Measurements from ENCODE around the gene HTRA3.
"Not testable (repeated sequence)": the region's sequence is repeated elsewhere in the genome, so short reads cannot be mapped to it uniquely, and the experiment has no call there.

The HTRA3 gene

DNA sequence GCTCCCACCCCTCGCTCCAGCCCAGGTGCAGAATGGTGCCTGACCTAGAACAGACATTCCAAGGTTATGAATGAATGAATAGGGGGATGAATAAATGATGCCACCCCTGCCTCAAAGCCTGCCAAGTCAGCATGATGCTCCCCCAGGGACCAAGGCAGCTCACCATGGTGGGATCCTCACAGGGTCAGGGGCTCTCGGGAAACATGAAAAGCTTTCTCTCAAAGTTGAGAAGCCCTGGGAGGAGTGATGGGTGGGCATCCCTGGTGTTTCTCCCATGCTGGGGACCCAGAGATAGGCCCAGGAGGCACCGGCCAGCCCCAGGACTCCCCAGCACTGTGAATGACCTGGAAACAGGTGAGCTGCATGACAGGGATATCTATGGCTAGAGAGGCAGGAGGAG lies 58.9 kb downstream of the HTRA3 start:
- no peak for DNase-seq (ENCODE audit: low read depth)

DNA sequence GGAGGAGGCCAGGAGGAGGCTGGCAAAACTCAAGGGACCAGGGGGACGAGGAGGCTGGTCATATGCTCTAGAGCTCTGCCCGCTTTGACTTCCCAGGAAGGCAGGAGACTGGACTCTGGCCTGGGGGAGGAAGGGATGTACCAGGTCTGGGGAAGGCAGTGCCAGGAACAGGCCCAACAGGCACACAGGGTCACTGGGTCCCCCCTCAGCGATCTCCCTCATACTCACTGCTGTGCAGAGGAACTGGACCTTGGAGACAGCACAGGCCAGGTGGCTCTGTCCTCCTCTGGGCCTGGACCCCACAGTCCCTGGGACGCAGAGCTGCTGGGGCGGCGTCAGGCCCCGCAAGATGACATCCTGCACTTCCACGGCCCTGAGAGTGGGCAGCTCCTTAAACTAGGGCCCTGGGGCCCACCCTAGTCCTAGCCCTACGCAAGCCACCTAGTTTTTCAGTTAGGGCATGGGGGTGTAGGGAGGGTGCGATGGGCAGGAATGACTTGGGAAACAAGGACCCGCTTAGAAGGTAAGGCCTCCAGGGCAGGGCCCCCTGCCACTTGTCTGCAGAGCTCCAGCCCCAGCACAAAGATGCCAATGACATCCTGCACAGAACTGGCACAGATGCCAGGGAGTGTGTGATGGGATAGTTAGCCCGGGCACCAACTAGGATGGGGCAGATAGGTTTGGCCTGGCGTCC lies 59.5 kb downstream of the HTRA3 start:
- no peak for DNase-seq (ENCODE audit: low read depth)

DNA sequence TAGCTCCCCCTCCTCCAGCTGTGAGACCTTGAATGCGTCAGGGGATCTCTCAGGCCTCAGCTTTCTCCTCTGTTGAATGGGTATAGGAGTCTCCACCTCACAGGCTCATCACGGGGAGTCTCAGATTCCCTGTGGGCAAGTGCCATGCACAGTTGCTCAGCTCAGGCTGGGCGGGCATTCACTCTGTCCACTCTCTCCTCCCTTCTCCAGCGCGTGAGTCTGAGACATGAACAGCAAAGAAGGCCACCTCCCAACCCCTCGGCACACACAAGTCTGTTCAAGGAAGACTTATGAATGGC lies 60.0 kb downstream of the HTRA3 start:
- no peak for DNase-seq (ENCODE audit: low read depth)

DNA sequence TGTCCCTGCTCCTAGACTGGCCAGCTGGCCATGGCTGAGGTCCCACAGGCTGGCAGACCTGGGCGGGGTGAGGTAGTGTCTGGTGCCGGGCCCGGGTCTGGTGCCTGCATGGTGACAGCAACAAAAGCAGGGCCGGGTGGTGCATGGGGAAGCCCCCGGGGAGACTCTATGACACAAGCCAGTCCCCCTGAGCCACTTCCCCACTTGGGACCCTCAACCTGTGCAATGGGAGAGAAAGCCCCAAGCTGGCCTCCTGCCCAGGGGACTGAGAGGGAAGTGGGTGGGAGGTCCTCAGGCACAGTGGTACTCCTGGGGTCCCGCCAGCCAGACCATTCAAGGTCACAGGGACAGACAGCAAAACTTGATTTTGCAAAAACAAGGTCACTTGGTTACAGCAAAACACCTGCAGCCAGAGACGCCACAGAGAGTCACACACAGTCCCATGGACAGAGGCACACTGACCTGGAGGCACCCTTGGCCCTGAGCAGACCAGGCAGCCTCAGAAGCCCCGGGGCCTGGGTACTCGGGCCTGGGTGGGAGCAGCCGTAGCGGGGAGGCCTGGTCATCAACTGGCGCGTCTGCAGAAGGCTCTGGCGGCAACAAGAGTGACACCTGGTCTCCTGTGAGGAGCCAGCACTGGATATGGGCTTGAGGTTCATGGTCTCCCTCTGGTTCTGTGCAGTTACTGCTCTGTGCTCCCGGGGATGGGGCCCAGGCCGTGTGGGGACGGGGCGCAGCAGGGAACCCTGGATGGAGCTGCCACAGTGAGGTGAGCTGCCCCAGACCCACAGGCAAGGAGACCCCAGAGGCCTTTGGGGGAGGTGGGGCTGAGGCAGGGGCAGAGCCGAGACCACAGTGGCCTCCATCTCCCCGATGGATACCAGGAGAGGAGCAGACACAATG lies 60.6 kb downstream of the HTRA3 start:
- DNase-seq (ENCODE audit: low read depth): no peak

DNA sequence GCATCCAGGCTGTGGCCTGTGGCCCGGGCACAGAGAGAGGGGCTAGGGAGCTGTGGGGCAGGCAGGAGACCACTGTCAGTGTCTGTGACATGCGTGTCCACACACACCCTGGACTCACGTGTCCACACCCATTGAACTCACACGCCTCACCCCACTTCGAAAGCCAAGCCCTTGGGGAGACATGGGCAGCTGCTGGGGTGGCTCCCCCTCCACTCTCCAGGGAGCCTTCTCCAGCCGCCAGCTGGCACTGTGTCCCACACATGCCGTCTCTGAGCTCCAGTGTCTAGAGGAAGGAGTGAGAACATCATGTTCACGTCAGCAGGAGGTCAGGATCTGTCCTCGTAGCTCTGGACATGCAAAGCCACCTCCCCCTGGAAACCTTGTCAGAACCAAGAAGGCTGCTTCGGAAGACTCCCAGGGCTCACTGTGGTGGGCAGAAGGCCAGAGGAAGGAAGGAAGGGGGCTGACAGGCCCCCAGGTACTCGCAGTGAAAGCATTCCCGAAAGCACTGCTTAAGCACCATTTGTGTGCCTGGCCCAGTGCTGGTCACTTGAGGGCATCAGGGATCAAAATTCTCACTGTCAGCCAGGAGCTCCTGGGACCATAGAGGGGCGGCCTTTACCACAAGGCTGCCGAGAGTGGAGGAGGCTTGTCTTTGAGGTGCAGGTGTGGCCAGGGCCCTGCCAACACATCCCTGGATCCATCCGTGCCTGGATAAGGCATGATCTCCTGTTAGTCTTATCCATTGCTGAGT lies 61.4 kb downstream of the HTRA3 start:
- no peak for DNase-seq (ENCODE audit: low read depth)

DNA sequence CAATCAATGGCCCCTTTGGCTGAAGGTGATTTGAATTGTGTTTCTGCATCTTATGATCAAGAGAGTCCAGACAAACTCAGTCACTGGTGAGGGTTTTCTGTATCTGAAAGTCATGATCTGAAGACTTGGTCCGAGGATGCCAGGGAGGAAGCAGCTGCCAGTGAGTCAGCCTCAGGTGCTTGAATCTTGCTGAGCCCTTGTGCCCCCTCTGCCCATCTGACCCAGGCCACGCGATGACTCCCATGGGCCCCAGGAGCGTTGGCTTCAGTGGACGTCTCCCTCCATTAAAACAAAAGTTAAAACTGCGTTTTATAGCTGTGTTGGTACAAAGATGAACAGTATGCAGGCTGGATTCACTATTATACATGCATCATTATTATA lies 62.0 kb downstream of the HTRA3 start:
- no peak for DNase-seq (ENCODE audit: low read depth)

DNA sequence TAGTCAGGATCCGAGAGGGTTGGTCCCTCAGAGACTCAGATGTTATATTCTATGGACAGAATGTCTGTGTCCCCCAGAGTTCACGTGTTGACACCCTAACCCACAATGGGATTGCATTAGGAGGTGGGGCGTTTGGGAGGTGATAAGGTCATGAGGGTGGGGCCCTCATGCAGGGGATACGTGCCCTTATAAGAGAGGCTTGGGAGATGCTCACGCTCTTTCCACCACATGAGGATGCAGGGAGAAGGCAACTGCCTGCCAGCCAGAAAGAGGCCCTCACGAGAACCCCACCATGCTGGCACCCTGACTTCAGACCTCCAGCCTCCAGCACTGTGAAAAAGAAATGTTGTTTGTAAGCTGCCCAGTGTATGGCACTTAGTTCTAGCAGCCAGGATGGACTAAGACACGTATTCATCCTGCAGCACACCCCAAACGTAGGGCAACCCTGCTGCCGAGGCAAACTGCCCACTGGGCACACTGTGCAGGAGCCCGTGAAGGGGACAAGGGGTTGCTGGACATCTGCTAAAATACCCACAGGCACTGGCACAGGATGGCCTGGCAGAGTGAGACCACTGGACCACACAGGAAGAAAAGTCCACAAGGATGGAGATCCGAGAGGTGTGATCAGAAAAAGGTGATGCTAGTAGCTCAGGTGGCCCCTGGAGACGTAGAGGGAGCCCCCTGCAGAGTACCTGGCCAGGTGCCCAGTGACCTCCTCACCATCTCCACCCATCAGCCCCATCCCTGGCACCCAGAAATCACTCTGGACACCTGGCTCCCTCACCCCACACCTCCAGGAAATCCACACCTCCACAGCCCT lies 62.7 kb downstream of the HTRA3 start:
- DNase-seq (ENCODE audit: low read depth): no peak

DNA sequence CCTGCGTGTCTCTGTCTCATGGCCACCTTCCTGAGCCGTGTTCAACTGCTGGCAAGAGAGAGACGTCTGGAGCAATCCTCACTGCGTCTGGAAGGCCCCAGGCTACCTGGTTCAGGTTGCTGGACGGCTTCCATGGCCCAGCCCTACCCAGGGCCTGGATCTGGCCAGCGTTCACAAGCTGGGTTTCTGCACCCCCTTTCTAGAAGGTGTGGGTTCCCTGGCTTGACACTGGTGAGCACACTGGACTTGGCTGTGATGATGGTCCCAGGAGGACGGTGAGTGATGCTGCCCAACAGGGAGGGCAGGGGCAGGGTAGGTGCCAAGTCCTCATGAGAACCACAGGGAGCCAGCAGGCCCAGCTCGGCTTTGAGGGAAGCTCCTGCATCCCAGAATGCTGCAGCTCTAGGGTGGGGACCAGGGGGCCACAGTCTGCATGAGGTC lies 63.4 kb downstream of the HTRA3 start:
- no peak for DNase-seq (ENCODE audit: low read depth)

DNA sequence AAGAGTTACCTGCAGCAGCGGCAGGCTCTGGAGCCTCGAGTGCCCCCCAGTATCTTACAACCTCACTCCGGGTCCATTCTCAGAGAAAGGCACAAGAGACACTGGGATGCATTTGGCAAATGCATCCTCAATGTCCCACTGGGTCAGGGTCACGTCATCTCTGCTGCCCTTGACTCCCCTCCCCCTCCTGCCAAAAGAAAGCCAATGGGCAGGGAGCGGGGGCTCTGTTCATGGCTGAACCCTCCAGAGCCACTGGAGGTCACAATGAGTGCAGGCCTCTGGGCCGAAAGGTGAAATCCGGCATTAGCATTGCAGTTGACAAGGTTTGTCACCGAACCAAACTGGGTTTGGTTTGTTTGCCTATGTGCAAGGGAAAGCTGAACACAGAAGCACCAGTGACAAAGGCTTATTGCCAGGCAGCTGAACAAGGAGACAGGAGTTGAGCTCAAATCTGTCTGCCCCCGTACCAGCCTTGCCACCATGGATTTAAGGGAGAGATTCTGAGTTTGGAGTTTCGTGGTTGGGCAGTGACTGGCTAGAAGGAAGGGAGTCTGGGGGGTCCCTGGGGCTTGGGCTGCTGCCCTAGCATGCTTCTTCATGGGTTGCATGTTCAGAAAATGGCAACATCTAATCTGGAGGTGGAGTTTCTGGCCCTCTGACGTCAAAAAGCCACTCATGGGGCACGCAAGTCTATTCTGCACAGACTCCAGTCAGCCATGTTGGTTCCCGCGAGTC lies 64.3 kb downstream of the HTRA3 start:
- DNase-seq (ENCODE audit: low read depth): no peak

DNA sequence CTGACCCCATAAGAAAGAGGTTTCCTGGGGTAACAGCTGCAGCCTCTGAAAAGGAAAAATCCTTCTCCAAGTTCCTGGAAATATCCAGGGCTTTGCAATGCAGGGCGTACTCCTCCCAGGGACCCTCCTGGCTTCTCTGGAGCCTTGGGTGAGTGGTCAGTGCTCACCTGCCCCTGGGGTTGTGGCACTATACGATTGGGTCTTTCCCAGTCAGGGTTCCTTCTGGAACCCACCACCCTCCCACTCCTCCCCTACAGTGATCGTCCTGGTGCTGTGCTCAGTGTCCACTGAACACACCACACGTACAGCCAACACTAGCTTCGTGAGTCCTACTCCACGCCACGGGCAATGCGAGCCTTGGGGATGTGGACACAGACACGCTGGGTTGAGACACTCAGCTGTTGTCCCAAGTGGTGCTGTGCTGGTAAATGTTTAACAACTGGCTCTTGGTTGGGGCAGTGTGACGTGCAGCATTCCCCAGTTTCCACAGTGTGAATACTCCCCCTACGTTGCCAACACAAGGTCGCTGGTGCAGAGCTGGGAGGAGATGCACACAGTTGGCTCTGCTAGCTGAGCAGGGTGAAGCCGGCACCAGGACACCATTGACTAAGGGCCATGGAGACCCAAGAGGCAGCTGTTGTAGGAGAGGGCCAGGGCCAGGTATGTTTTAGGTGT lies 65.4 kb downstream of the HTRA3 start:
- no peak for DNase-seq (ENCODE audit: low read depth)

DNA sequence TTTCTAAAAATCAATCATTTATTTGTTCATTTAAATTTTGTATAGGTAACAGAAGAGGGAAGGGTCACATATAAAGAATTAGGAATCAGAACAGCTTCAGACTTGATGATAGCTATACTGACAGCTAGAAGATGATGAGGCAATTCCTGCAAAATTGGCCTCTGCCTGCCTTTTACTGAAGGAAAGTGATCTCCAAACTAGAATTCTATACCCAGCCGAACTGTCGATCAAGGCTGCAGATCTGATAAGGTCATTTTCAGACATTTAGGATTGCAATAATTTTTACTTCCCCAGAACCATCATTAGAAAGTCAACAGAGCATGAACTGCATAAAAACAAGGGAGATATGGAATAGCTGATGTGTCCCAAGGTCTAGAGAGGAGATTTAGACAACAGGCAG lies 66.3 kb downstream of the HTRA3 start:
- DNase-seq (ENCODE audit: low read depth): no peak

DNA sequence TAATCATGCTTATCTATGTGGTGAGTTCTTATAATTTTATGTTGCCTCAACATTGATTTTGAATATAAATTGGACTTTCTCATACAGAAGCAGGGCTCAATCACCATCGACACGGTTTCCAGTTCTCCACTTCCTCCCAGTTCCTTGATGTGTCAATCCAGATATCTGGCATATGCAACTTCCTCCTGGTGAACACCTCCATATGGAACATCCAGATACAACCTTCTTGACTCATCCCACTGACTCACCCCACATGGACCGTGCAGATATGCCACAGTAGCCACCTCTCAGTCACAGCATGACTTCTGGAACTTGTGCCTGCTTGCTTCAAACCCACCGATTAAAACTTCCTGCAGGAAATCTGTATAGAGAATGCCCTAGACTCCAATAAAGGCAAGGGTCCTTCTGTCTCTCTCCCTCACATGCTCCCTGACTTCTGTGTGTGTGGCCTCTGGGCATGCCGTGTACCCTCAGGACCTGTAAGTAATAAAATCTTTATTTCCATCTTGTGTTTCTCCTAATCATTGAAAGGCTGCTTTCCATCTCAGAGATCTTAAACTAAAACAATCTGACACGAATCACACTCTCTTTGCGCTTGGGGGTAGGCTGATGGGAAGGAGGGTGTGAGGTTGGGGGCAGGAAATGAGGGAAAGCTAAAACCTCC lies 67.0 kb downstream of the HTRA3 start:
- peak; percentile 44 for DNase-seq (ENCODE audit: low read depth)

DNA sequence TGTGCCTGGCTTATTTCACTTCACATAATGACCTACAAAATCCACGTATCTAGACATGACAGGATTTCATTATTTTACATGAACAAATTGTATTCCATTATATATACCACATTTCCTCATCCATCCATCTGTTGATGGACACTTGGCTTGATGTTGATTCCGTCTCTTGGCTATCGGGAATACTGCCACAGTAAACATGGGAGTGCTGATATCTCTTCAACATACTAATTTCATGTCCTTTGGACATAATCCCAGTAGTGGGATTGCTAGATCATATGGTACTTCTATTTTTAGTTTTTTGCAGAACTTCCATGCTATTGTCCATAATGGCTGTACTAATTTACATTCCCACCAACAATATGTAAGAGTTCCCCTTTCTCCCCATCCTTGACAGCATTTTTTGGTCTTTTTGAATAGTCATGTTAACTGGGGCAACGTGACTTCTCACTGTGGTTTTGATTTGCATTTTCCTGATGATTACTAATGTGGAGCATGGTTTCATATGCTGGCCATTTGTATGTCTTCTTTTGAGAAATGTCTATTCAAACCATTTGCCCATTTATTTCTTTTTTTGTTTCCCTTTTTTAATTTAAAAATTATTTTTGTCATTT lies 68.9 kb downstream of the HTRA3 start:
- no peak for DNase-seq (ENCODE audit: low read depth)

DNA sequence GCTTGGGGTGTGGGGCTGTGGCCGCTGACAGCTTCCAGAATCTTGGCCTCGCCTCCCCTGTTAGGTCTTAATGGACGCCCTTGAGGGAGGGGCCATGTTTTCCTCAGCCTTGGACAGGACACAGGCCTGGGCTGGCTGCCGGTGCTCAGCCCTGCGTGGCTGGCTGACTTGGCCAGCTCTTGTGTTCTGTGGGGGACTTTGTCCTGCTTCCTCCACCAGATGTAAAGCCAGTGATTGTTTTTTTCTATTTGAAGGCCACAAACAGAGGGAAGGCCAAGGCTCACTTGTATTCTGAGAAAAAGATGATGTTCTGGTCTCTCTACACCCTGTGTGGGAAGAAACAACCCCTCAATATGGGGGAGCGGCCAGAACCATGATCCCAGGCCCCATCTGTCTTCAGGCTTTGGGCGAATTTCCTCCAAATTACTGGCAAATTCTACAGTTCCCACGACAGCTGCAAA lies 71.3 kb downstream of the HTRA3 start:
- no peak for DNase-seq (ENCODE audit: low read depth)

DNA sequence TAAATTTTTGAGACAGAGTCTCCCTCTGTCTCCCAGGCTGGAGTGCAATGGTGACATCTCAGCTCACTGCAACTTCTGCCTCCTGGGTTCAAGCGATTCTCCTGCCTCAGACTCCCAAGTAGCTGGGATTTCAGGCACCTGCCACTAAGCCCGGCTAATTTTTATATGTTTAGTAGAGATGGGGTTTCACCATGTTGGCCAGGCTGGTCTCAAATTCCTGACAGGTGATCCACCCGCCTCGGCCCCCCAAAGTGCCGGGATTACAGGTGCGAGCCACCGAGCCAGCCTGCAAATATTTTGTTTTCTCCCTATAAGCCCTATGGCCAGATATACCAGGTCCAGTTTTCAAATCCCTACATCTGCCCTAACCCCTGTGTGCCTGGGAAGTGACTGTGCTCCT lies 71.7 kb downstream of the HTRA3 start:
- DNase-seq (ENCODE audit: low read depth): not testable (repeated sequence)

DNA sequence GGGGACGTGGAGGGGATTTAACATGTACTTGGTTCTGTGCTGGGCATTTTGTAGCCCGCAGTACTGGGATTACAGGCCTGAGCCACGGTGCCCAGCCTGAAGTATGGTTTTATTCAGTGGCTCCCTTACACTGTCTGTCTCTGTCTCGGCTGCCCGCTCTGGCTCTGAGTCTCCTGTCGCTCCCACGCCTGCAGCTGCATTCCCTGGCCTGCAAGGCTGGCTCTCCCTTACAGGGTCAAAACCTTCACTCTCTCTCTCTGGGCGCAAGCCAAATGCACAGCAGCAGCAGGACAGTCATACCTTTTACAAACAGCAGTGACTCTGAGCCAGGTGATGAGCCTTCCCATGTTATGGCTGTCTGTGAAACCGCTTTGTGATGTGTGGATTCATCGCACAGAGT lies 72.1 kb downstream of the HTRA3 start:
- DNase-seq (ENCODE audit: low read depth): no peak

DNA sequence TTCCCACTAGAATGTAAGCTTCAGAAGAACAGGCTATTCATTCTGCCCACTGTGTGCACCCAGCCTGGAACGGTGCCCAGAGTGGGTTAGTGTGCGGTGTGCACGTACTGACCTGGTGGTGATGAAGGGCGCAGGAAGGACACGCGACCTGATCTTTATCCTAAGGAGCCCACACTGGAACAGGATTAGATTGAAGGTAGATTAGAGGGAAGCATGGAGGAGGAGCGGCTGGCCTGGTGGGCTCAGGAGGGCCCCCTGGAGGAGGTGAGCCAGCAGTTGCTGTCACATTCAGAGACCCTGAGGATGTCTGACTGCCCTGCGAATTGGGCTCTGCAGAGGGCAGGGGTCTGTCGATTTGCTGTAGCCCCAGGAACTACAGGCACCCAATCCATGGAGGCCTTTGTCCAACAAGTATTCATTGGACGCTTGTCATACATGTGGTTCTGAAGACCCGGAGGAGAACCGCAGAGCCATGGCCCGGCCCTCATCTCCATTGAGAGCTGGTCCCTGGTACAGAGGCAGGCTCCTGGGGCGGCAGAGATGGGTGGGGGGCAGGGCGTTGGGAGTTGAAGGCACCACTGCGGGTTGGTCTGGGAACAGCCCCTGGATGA lies 73.2 kb downstream of the HTRA3 start:
- DNase-seq (ENCODE audit: low read depth): no peak

DNA sequence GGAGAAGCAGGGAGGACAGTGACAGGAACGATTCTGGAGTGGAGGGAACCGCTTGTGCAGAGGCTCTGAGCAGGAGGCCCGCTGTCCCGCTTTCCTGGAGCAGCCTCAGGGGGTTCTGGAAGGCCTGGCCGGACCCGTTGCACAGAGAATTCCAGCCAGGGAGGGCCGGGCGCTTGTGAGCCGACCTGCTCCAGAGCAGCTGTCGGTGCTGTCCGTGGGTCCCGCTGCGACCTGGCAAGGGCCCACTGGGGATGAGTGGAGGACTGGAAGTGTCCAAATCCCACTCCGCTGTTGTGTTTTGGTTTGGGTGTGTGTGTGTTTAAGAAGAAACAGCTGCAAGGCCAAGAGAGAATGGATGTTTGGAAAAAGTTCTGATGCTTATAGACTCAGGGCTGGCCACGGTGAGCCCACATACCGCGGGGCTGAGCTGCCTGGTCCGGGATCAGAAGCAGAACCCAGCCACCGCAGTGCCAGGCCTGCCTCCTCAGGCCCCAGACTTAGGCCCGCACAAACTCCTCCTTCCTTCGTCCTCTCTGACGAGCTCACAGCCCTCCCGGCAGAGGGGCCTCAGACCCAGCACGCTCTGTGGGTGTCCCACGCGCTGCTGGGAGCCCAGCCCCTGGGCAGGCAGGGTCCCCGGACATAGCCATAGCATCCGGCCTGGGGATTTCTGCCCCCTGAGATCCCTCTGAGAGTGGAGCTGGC lies 73.9 kb downstream of the HTRA3 start:
- DNase-seq (ENCODE audit: low read depth): no peak

DNA sequence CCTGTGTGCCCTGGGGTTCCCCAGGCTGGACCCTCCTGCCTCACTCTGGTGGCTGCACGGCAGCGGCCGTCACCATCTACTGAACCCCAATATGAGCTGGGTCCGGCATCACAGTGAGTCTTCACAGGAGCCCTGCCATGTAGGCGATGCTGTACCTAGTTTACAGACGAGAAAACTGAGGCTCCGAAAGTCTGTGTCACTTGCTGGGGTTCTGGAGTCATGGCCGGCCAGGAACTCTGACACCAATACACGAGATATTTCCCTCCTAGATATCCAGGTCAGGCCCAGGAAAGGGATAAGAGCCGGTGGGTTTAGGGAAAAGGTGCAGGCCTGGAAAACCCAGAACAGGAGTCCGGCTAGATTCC lies 74.4 kb downstream of the HTRA3 start:
- no peak for DNase-seq (ENCODE audit: low read depth)

All from HS-5 (cell line).